Measurements from ENCODE around the gene MRPL20.
"Not testable (repeated sequence)": the region's sequence is repeated elsewhere in the genome, so short reads cannot be mapped to it uniquely, and the experiment has no call there.

Gene MRPL20

DNA sequence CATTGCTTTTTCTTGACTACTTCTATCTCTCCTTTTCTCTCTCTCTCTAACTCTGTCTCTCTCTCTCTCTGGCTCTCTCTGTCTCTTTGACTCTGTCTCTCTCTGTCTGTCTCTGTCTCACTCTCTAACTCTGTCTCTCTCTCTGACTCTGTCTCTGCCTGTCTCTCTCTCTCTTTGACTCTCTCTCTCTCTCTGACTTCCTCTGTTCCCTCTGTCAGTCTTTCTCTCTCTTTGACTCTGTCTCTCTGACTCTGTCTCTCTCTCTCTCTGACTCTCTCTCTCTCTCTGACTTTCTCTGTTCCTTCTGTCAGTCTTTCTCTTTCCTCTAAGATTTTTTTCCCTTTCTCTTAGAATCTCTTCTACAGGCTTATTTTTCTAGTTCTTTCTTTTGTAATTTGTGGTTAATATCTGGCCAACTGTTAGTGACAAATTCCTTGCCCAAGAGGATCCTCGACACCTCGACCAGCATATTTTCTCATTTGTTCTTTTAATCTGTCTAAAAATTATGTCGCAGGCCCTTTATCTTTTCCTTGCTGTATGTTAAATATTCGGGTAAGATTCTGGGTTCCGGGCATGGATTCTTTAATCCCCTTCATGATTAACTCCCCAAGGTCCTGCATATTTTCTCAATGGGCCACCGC, 42.1 kb upstream of the MRPL20 start, which contains the start of gene ATAD3C:
Gene ATAD3C (plus strand): TSS at position 591 of the 641 bp plus-strand sequence. CDS start 995 bp downstream, outside the sequence.
- Histone ChIP-seq H3K79me2 (ENCODE audit: insufficient read depth, low read length) (no peaks in the 10 kb centered on the region), H2AFZ (ENCODE audit: low read length) (no peak within 1 kb of the TSS), H3K4me2 (ENCODE audit: low read length) (no peak within 1 kb of the TSS), H3K9me3 (ENCODE audit: low read length) (no peaks in the 10 kb centered on the region), H4K20me1 (ENCODE audit: insufficient read depth, low read length) (no peaks in the 10 kb centered on the region), H3K27me3 (ENCODE audit: insufficient read depth, low read length) (0 out of 2 replicates have a peak, but pooled peaks cover 4% of the 10 kb centered on the region), H3F3A (ENCODE audit: insufficient read depth, low read length) (no peaks in the 10 kb centered on the region), H3K36me3 (ENCODE audit: insufficient read depth, low read length) (no peaks in the 10 kb centered on the region), H3K9me2 (ENCODE audit: low read depth, low read length) (no peaks in the 10 kb centered on the region), H3K4me1 (ENCODE audit: insufficient read depth, low read length, severe bottlenecking) (no peaks in the 10 kb centered on the region), H3K9ac (ENCODE audit: low read length) (no peak within 1 kb of the TSS), H3K4me3 (ENCODE audit: low read depth, low read length, poor library complexity, severe bottlenecking) (no peak within 1 kb of the TSS), H3K27ac (ENCODE audit: low read depth, low read length, poor library complexity, severe bottlenecking) (no peak within 1 kb of the TSS)
- TF ChIP-seq EZH2 (IDR thresholded peaks at IDR 0.05; ENCODE audit: borderline replicate concordance, low read length) = no peak
- TF ChIP-seq, protein P1, sequence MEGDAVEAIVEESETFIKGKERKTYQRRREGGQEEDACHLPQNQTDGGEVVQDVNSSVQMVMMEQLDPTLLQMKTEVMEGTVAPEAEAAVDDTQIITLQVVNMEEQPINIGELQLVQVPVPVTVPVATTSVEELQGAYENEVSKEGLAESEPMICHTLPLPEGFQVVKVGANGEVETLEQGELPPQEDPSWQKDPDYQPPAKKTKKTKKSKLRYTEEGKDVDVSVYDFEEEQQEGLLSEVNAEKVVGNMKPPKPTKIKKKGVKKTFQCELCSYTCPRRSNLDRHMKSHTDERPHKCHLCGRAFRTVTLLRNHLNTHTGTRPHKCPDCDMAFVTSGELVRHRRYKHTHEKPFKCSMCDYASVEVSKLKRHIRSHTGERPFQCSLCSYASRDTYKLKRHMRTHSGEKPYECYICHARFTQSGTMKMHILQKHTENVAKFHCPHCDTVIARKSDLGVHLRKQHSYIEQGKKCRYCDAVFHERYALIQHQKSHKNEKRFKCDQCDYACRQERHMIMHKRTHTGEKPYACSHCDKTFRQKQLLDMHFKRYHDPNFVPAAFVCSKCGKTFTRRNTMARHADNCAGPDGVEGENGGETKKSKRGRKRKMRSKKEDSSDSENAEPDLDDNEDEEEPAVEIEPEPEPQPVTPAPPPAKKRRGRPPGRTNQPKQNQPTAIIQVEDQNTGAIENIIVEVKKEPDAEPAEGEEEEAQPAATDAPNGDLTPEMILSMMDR (IDR thresholded peaks at IDR 0.05; ENCODE audit: low read length) = no peak

DNA sequence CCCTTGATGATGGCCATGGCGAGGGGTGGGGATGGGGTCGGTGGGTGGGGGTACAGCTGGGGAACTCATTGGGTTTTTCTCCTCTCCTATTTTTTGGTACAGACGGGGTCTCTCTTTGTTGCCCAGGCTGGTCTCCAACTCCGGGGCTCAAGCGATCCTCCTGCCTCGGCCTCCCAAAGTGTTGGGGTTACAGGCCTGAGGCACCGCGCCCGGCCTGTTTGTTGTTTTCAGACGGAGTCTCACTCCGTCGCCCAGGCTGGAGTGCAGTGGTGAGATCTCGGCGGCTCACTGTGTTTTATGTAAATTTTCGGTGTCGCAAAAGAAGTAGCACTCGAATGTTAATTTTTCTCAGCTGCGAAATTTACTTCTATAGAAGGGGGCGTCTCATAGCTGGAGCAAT, 39.5 kb upstream of the MRPL20 start:
- H3K4me2 ChIP-seq (ENCODE audit: low read length); H3K4me1 ChIP-seq (ENCODE audit: insufficient read depth, low read length, severe bottlenecking); H3K27me3 ChIP-seq (ENCODE audit: insufficient read depth, low read length); H3F3A ChIP-seq (ENCODE audit: insufficient read depth, low read length); H4K20me1 ChIP-seq (ENCODE audit: insufficient read depth, low read length); H3K9ac ChIP-seq (ENCODE audit: low read length); H3K4me3 ChIP-seq (ENCODE audit: low read depth, low read length, poor library complexity, severe bottlenecking); H3K9me3 ChIP-seq (ENCODE audit: low read length); H3K9me2 ChIP-seq (ENCODE audit: low read depth, low read length); H3K79me2 ChIP-seq (ENCODE audit: insufficient read depth, low read length); H3K27ac ChIP-seq (ENCODE audit: low read depth, low read length, poor library complexity, severe bottlenecking); H2AFZ ChIP-seq (ENCODE audit: low read length); H3K36me3 ChIP-seq (ENCODE audit: insufficient read depth, low read length): not testable (repeated sequence)

DNA sequence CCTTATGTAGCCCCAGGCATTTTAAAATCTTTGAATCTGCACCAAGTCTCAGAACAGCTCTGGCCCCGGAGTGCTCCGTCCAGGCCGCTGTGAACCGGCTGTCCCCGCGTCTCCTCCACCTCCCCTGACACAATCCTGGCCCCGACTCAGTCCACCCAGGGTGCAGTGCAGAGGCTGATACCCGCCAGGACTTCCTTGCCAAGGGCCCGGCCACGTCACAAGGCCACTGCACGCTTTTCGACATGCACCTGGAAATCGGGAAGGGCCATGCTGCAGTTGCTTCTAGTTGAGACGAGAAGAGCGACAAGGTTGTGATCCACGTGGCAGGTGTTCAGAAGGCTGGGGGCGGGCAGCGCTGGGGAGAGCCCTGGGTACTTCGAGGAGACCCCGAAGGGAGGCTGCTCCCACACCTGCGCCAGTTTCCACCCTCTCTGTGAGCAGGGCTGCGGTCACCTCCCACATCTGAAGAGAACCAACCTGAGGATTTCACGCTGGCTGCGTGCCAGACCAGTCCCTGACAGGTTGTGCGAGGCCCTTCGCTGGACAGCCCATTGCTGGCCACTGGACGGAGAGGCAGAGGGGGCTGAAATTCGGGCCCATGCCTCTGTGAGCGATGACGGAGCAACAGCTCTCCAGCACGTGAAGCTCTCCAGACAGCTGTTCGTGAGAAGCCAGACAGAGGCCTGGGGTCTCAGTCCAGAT, 35.1 kb upstream of the MRPL20 start:
- Histone ChIP-seq H3K36me3 (ENCODE audit: insufficient read depth, low read length) (no peaks in the 10 kb centered on the region), H3K27me3 (ENCODE audit: insufficient read depth, low read length) (no peaks in the 10 kb centered on the region; the same call in 1 of the 2 replicates), H3K9me3 (ENCODE audit: low read length) (no peaks in the 10 kb centered on the region), H3K79me2 (ENCODE audit: insufficient read depth, low read length) (no peaks in the 10 kb centered on the region), H3K27ac (ENCODE audit: low read depth, low read length, poor library complexity, severe bottlenecking) (no peak overlapping the region), H3F3A (ENCODE audit: insufficient read depth, low read length) (no peaks in the 10 kb centered on the region), H3K4me3 (ENCODE audit: low read depth, low read length, poor library complexity, severe bottlenecking) (no peak overlapping the region), H3K4me2 (ENCODE audit: low read length) (no peak overlapping the region), H3K9ac (ENCODE audit: low read length) (no peak overlapping the region), H2AFZ (ENCODE audit: low read length) (no peak overlapping the region), H4K20me1 (ENCODE audit: insufficient read depth, low read length) (no peaks in the 10 kb centered on the region), H3K9me2 (ENCODE audit: low read depth, low read length) (no peaks in the 10 kb centered on the region), H3K4me1 (ENCODE audit: insufficient read depth, low read length, severe bottlenecking) (no peaks in the 10 kb centered on the region)
- no peak for TF ChIP-seq EZH2 (IDR thresholded peaks at IDR 0.05; ENCODE audit: borderline replicate concordance, low read length)
- TF ChIP-seq, protein P1 (IDR thresholded peaks at IDR 0.05; ENCODE audit: low read length) = no peak

Data from OCI-LY1 (cell line).